GM19372 (cell line): ENCODE measurements around the gene TMEFF2.

Experiments used
- ATAC-seq: cut with Tn5 transposase; IDR thresholded peaks from one replicate; pipeline ENCODE4 v1.9.1; 2021; ENCODE audit warnings: mild to moderate bottlenecking, low read depth, moderate library complexity; ENCODE audit not compliant: unreplicated experiment

TMEFF2 gene

GRCh38 chr2:192026059-192026824 is 168.5 kb downstream of the TMEFF2 start:
- no peak for ATAC-seq

DNA sequence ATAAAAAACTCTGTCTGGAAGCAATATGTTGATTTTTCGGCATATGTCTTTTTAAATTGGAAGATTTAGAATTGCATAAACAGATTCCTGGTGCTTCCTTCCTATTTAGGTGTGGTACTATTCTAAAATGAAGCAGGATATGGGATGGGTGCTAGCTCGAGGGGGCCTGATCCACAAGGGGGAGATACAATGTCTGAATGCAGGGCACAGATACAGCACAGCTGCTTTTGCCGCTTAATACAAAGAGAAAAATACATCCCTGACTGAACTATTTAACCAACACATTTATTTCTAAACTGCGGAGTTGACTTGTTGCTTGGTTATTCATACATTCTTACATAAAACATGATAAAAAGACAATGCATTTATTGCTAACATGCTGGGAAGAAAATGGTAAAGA is 169.1 kb downstream of the TMEFF2 start:
- no peak for ATAC-seq

GRCh38 chr2:192023006-192023405 is 171.7 kb downstream of the TMEFF2 start:
- ATAC-seq = no peak

GRCh38 chr2:192017844-192018243 is 176.9 kb downstream of the TMEFF2 start:
- no peak for ATAC-seq

DNA sequence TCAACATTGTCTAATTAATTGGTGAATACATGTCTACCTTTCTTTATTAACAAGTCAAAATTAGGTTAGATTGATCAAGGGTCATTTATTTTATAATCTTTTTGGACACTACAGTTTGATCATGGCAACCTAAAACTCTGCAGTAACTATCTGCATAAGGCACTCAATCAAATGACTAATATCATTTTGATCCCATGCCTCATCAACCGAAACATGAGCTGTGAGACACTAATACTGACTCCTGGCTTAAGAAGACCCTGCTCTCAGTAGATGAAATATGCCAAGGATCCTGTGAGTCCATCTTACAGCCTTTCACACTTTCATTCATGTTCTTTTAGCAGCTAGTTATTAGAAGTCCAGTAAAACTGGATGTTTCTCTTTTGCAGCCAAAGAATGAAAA is 178.5 kb downstream of the TMEFF2 start:
- no peak for ATAC-seq

GRCh38 chr2:192013211-192013610 is 181.5 kb downstream of the TMEFF2 start:
- ATAC-seq = no peak

DNA sequence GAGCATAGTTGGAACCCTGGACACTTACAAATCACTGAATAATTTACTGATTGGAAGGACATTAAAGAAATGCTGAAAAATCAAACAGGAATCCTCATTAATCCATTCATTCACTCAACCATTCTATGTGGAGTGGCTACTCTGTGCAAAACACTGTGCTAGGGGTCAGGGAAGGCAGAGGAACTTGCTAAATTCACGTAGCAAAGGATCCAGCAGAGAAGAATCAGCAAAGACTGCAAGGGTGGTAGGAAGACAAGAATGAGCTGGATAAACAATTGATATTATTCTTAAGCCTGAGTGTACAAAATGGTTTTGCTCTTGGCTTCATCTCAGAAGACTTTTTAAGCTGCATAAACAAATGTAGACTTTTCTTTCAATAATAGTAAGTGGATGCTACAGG is 183.5 kb downstream of the TMEFF2 start:
- no peak for ATAC-seq

- ATAC-seq = no peak
Measured at GRCh38 chr2:192010073-192010472, 184.7 kb downstream of the TMEFF2 start.

DNA sequence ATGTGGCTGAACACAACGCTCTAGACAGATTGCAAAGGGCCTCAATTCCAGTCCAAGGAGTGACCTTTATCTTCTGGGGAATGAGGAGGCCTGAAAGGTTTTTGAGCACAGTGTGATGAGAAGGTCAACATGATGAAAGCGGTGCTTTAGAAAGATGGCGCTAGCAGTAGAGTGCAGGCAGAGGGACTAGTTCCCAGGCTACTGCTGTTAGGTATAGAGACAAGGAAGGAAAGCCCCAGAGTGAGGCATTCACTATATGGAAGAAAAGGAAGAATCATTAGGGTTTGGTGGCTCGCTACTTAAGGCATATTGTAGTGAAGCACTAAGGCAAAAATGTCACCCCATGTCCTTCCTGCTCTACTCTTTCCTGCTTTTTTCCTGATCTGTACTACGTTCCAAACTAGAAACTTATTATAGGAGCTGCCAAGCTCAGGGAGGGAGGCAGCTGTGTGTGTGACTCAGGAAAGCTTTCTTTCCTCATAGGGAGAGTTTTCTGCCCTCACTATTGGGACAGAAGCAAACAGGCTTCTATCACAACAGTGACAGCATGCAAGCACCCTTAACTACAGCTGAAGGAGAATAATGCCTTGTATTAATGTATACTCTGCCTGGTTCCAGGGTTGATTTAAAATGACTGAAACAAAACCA is 187.0 kb downstream of the TMEFF2 start:
- ATAC-seq = no peak

DNA sequence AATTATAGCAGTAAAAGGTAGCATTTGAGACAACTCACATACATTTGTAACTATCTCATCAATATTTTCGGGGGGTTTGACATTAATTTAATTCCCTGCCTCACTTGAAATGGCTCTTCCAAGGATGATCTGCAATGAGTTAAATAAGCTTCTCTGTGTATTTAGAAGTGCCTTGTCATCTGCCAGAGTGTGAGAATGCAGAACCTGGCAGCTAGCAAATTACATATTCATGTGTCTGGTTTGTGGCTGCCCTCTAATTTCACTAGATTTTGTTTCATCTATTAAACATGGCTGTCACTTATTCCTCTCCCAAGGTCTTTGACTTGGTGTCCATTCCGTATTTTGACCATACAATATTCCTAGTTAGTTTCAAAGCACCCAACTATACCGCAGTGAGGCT is 189.5 kb downstream of the TMEFF2 start:
- ATAC-seq = no peak

DNA sequence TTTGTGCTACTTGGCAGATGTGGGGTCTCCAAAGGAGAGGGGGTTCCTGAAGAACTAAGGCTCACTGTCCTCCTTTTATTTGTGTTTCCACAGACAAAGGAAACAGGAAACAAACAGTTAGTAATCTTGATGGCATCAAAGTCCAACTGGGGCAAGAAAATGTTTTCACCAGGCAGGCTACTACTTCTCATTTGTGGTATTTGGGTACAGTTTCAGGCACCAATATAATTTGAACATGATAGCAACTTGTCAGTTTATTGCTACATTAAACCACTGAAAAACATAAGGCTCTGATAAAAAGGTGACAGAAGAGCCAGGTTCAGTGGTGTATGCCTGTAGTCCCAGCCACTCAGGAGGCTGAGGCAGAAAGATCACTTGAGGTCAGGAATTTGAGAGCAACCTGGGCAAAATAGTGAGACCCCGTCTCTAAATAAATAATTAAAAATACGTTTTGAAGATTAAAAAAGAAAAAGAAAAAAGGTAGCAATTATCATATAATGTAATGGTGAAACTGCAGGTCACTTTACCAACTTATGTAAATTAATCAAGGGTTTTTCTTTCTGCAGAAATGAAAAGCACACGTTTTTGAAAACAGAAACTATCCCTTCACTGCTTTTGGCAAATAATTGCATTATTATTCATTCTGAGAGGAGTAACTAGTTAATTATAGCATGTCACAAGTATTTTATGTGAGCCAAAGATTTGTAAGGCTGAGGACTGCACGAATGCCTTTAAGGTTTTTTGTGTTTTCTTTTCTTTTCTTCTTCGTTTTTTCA is 190.4 kb downstream of the TMEFF2 start:
- peak; percentile 64 for ATAC-seq

- ATAC-seq = no peak
Measured at GRCh38 chr2:192002418-192002817, 192.3 kb downstream of the TMEFF2 start.

GRCh38 chr2:192000196-192000980 is 194.3 kb downstream of the TMEFF2 start:
- ATAC-seq = no peak

DNA sequence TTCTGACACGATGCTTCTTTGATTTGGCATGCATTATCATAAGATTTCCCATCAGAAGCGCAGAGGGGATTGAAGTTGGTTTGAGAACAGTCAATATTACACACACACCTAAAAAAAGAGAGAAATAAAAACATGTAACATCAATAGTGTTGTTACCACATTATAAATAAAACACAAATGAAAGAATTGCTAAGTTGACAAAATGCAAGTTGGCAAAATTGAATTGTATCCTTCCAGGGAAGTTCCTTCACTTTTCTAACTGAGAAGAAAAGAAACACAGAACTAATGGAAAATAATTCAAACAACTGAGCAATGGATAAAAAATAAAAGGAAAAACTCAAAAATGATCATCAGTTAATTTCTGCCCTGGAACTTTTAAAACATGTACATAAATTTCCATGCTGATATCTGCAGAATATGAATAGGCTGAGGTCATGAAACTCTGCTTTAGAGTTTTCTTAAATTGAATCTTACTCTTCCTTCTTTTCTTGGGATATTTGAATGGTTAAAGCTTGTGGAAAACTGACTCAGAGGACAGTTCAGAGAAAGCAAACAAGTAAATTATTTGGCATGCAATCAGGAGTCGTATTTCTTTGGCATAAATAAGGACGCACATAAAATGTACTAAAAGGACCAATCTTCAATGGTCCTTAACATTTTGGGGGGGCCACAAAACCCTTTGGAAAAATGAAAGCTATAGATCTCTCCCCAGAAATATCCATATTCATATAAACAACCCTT is 195.5 kb downstream of the TMEFF2 start:
- no peak for ATAC-seq

- ATAC-seq = no peak
Measured at GRCh38 chr2:191995285-191995684, 199.4 kb downstream of the TMEFF2 start.

GRCh38 chr2:191994749-191995148 is 200.0 kb downstream of the TMEFF2 start:
- no peak for ATAC-seq

GRCh38 chr2:191991442-191991841 is 203.3 kb downstream of the TMEFF2 start:
- no peak for ATAC-seq

DNA sequence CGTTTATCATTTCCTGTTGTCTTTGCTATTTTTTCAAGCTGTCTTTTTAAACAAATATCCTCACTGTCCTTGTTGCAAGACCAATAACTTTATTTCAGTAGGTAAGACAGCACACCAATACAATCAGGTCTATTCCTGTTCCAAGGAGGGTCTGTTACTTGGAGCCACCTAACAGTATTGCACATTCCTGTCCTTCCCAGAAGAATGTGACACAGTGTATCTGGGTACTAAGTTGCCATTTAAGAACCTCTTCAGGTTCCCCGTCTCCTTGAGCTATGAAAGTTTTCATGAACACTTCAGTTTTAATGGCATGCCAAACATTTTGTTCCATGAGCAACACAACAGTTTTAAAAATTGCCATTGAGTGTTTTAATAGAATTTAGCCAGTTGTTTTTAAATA is 209.0 kb downstream of the TMEFF2 start:
- no peak for ATAC-seq

DNA sequence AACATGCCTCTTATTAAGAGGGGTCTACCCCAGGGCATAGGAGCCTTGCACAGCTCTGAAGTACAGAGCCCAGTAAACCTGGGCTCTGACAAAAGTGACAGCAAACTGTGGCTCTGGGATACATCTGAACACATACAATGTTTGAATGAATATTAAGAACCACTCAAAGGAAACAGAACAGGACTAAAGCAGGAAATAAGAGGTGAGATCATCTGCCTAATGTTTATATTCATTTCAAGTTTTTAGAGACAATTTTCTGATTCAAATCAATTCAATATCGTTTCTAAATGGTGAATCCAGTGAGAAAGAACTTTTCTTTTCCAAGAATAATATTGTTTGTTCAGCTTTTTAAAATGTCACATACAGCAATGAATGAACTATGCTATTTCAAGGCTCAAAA is 211.1 kb downstream of the TMEFF2 start:
- no peak for ATAC-seq

DNA sequence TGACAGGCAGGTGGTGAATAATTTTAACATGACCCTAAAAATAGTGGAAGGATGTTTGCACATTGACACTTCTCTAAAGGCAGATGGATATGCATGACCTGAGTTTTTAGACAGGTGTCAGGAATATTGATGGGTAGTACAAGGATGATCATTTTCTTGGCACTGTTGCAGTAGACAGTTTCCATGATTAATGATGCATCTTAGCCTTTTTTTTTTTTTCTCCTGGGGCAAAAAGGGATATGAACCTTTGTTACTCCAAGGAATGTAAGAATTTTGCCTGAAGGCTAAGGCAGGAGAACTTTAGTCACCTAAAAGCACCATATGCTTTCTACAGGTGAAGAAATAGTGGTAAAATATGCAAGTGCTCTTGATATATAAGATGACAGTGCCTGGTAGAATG is 211.5 kb downstream of the TMEFF2 start:
- no peak for ATAC-seq
